Activated effector memory CD4-positive, alpha-beta T cell treated with Interleukin-2 at 50 U/mL for 16 hours (primary cell): ENCODE data around the gene TFF3.

Experiments
- DNase-seq: peaks from one replicate; pipeline ENCODE4 v3.0.0-alpha.2; 2020

The TFF3 gene, protein sequence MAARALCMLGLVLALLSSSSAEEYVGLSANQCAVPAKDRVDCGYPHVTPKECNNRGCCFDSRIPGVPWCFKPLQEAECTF

DNA sequence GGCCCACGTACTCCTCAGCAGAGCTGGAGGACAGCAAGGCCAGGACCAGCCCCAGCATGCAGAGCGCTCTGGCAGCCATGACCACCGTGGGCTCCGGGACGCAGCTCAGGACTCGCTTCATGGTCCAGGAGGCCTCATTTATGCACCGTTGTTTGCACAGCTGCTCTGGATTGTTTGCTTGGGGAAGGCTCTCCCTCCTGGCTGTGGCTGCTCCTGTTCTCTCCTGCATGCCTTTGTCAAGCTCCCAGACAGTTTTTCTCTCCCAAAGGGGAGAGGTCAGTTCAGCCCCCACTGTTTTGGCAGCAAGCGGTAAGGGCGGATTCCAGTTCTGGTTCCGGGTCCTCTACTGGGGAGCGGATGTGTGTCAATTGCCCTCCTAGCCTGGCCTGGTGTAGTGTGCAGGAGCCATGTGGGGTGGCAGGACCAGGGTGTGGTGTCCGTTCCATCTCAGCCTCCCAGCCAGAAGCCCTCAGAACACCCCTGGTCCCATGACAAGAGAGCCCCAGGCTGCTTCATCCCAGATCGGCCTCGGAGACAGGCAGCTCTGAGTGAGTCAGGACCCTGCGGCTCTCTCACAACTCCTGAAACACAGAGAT lies at the start of gene TFF3:
Gene TFF3, minus strand, starts transcription at position 114 of the 596 bp plus-strand sequence. Its CDS starts 35 bp downstream, at position 79.
- DNase-seq: no peak

DNA sequence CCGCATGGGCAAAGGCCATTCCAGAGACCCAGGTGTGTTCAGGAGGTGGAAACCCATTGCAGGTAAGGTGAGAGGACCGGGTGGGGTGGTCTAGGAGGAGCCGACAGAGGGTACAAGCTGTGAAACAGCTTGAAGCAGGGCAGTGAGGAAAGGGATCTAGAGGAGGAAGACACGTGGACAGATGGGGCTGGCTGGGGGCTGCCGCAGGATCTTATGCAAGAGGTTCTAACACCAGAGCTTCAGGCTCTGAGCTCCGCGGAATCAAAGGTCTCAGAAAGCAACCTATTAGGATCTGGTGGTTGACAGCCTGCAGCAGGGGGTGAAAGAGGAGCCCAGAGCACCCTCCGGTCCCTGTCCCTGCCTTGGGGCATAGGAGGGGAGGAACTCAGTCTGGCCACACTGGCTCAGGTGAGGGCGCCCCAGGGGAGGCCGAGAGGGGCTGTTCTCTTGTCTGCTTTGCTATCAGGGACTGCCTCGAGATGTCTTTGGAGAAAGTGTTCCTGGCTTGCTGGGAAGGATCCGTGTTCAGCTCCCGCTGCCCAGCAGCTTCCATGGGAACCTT lies 49.2 kb upstream of the TFF3 start:
- DNase-seq: no peak

DNA sequence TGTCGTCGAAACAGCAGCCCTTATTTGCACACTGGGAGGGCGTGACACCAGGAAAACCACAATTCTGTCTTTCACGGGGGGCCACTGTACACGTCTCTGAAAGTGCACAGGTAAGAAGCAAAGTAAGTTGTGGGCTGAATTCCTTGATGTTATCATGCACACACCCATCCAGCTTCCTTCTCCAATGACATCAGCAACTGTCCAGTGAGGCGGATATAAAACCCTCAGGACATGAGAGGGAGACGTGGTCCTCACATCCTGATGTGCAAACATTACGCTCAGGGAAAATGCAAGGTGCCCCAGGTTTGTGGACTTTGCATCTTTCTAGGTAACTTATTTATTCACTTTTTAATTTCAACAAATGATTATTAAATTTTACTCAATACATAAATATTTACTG lies 48.1 kb upstream of the TFF3 start:
- DNase-seq: no peak

DNA sequence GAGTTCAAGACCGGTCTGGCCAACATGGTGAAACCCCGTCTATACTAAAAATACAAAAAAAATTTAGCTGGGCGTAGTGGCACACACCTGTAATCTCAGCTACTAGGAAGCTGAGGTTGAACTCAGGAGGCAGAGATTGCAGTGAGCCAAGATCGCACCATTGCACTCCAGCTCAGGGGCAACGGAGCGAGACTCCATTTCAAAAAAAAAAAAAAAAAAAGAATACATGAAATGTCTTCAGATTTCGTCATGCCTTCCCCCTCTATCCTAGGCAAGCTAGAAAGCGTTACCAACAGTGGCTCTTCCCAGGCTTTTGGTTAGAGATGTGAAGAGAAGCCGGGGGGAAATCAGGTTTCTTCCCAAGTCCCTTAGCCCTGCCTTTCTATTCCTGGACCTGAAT lies 47.5 kb upstream of the TFF3 start:
- no peak for DNase-seq

DNA sequence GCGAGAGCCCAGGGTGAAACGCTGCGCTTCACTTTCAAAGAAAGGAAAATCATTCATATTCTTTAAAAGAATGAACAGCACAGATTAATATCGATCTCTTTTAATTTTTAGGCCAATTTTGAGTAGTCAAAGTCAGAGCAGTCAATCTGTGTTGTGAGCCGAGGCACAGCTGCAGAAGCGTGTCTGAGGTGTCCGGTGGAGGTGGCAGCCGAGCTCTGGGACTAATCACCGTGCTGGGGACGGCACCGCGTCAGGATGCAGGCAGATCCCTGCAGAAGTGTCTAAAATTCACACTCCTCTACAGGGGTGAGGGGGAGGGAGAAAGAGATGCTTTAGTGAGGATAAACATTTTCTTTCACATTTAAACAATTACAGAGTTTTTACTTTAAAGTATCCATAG lies 47.0 kb upstream of the TFF3 start:
- no peak for DNase-seq

DNA sequence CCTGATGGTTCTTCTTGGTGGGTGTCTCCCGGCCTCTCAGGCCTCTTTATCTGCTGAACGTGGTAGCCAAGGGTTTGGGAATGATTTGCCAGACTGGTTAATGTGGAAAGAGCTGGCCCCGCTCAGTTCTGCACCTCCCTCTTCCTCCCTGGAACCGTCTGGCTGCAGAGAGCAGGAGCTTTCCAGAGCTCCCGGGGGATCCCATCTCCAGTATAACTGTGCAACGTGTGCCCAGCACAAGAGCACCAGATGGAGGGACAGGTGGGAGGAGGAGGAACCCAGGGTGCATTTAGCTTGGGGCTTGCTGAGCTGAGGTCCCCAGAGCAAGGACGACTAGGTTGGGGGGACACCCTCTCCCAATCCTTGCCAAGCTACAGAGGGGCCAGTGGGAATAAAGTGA lies 46.1 kb upstream of the TFF3 start:
- DNase-seq: no peak

DNA sequence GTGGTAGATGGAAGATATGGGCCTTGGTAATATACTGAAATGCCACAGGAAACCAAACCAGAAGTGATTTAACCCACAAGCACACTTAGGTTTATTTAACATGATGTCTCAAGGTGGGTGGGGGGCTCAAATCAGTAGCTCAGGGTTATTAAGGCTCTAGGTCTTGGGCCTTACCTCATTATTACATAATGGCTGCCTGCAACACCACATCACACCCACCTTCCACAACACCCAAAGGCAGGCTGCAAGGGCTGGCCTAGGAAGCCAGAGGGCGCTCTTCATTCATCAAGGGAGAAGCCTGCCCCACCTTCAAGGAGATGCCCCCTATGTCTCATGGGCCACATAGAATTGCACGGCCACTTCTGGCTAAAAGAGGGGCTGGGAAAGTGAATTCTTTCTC lies 45.1 kb upstream of the TFF3 start:
- DNase-seq: no peak

DNA sequence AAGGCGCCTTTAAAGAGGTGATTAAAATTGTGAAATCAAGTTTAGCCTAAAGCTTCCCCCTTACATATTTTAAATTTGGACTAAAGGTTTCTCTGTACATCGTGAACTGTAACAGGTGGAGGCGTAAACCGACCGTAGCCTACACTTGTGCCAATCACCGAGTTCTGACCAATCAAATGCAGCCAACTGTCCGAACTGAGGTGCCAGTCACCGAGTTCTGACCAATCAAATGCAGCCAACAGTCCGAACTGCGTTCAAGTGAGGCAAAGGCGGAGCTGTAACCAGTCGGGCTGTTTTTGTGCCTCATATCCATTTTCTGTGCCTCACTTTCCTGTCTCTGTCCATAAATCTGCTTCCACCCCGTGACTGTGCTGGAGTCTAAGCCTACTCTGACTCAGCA lies 43.7 kb upstream of the TFF3 start:
- no peak for DNase-seq

DNA sequence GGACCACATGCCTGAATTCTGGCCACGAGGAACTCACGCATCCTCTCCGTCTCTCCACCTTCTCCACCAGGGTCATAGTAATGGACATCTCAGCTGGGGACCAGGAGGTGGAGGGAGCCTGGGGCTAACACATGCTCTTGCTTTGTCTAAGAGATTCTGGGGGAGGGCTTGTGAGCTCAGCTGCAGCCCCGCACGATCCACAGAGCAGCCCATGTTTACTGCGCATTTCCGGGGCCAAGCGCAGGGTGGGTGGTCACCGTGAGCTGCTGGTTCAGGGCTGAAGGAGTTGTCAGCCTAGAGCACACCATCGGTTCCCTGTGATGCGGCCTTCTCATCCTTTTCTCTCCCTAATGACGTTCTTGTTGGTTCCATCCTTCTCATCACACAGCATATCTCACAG lies 43.1 kb upstream of the TFF3 start:
- no peak for DNase-seq

DNA sequence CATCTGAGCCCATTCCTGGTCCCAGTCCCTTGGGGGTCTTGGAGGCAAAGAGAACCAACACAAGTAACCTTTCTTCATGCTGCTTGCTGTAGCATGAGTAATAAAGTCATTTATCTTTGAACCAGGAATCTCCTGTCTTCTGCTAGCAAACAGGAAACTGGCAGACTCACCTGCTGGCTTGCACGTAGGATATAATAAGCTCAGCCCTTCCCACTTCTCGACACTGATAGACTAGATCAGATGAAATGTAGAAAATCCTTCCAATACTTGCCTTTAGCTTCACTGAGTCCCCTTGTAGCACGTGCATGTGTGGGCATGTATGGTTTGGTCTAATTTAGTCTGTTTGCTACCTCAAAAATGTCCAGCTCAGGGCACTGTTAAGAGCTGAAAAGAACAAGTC lies 42.1 kb upstream of the TFF3 start:
- DNase-seq: no peak

DNA sequence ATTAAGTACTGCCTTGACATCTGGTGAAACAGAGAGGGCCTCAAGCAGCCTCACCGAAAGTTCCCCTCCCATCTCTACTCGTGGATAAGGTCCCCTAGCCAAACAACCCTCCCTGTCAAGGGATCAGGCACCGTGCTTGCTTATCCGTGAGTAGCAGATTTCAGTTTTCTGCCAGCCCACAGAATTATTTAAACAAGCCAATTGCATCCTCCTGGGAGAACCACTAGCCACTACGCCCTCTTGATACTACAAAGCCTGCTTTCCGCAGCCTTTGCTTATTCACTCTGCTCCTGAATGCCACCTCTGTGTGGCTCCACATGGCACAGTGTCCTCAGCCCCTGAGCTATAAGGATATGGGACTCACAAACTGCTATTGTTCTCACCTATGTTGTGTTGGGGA lies 41.4 kb upstream of the TFF3 start:
- no peak for DNase-seq

DNA sequence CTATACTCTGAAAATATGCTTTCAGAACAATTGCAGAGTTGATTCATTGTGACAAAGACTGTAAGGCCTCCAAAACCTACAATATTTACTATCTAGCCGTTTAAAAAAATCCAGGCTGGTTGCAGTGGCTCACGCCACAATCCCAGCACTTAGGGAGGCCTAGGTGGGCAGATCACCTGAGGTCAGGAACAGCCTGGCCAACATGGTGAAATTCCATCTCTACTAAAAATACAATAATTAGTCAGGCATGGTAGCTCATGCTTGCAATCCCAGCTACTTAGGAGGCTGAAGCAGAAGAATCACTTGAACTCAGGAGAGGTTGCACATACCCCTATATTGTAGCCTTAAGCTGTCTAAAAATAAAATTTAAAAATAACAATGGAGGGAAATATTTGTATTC lies 40.8 kb upstream of the TFF3 start:
- no peak for DNase-seq

DNA sequence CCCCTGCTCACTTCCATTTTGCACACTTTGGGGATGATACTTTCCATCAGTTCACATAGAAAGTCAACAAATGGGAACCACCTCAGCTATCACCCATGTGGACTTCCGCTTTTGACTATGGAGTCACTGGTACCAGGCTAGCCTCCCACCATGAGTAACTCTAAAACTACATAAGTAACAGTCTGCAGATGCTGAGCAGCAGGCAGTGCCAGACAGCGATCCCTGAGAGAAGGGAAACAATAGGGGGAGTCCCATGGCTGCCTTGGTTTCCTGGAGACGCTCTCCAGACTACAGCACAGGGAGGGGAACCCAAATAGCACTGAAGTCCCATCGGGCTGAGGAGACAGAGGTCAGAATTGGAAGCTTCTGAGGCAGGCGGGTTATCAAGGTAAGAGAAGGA lies 38.4 kb upstream of the TFF3 start:
- no peak for DNase-seq

DNA sequence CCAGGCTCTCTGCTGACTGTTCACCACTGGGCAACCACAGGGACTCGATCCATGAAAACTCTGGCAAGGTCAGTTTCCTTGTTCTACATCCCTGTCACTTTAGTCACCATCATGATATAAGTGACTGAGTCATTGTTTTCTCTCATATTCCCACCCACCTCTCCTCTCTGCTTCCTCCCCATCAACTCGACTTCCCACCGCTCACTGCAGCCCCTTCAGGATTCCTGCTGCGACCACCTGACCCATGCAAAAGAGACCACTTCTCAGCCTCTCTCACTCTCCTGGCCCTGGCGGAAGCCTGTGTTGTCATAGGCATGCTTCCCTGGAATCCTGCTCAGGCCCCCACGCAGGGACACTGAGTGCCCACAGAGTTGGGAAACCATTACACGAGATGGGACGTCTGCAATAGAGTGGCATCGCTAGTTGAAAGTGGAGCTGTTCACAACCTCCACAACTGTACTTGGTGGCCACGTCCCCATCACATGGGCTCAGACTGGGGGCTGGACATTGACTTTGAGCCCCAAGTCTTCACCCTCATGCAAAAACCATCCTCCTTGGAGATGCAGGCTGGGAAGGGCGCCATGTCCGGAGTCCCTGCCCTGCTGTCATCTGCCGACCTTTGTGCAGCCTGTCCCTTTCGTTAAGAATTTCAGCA lies 37.4 kb upstream of the TFF3 start:
- DNase-seq: no peak

DNA sequence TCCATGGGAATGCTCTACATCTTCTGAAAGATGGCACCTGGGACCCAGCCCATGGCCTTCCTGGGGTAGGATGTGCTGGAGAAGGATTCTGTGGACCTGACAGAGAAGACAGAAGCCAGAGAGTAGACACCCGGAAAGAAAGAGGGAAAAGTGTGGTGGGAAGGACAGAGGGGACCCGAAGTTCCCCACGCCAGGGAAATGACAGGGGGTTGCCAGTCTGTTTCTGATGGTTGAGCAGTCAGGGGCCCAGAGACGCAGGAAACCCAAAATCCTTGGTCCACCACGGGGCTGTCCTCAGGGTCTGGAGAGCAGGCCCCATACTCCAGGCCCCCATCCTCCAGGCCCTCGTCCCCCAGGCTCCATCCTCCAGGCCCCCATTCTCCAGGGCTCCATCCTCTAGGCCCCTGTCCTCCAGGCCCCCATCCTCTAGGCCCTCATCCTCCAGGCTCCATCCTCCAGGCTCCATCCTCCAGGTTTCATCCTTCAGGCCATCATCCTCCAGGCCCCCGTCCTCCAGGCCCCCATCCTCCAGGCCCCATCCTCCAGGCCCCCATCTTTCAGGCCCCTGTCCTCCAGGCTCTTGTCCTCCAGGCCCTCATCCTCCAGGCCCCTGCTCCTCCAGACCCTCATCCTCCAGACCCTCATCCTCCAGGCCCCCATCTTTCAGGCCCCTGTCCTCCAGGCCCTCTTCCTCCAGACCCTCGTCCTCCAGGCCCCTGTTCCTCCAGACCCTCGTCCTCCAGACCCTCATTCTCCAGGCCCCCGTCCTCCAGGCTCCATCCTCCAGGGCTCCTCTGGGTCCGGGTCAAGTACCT lies 36.6 kb upstream of the TFF3 start:
- no peak for DNase-seq

DNA sequence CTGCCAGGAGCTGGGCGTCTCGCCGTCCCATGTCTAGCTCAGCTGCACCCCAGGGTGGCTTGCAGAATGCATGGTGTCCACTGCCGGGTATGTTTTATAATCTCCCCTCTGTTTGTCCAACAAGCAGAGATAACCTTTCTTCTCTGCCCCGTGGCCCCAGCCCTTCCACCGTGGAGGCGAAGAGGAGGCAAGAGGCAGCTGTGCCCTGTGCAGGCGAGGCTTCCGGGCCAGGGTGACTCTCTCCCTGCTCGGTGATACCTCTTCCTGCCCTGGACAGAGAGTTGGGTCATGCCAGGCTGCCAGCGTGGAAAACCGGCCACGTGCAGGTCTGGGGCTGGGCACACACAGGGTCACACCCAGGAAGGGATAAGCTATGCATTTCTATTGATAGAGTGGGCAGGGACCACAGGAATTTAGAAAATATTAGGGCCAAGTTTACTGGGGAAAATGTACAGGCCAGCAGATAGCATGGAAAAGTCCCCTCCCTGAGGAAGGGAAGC lies 35.8 kb upstream of the TFF3 start, which contains the start of gene TFF2:
Gene TFF2, minus strand, starts transcription at position 68 of the 500 bp plus-strand sequence. Its CDS starts 37 bp downstream, at position 31.
- no peak for DNase-seq

DNA sequence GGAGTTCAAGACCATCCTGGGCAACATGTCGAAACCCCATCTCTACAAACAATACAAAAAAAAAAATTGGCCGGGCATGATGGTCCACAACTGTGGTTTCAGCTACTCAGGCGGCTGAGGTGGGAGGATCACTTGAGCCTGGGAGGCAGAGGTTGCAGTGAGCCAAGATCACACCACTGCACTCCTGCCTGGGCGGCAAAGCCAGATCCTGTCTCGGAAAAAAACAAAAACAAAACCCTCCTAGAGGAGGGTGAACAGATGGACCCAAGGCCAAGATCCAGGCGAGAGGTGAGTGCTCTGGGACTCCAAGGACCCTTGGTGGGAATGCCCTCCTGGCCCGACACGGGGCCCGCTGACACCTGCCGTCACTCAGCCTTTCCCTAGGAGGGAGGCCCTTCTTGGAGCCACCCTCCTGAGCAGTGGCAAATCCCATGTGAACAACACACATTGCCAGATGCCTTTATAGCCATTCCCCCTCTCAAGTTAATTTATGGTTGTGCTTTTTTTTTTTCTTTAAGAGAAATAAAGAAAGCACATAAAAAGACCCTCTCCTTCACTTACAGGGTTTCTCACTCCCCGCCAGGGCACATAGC lies 35.2 kb upstream of the TFF3 start:
- no peak for DNase-seq

DNA sequence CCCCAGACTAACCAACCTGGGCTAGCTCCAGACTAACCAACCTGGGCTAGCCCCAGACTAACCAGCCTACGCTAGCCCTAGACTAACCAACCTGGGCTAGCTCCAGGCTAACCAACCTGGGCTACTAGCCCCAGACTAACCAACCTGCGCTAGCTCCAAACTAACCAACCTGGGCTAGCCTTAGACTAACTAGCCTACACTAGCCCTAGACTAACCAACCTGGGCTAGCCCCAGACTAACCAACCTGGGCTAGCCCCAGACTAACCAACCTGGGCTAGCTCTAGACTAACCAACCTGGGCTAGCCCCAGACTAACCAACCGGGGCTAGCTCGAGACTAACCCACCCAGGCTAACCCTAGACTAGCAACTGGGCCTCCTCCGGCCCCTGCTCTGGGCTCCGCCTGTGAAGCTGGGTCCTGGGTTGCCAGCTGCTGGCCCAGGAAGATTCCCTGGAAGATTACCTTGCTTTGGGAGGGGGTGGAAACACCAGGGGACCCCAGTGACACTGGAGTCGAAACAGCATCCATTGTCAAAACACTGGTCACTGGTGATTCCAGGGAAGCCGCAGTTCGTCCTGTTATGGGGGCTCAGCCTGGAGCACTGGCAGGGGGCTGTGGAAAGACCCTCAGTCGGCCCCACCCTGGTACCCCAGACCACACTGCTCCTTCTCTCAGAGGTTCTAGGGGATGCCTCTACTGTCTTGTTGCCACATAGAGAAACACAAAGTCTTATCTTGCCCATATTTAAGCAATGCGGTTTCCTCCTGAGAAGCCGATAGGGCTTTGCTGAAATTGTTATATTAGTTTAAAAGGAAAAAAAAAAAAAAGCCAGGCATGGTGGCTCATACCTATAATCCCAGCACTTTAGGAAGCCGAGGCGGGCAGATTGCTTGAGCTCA lies 34.5 kb upstream of the TFF3 start:
- DNase-seq: no peak

DNA sequence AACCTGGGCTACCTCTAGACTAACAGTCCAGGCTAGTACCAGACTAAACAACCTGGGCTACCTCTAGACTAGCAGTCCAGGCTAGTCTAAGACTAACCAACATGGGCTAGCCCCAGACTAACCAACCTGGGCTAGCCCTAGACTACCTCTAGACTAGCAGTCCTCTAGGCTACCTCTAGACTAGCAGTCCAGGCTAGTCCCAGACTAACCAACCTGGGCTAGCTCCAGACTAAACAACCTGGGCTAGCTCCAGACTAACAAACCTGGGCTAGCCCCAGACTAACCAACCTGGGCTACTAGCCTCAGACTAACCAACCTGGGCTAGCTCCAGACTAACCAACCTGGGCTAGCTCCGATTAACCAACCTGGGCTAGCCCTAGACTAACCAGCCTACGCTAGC lies 33.6 kb upstream of the TFF3 start:
- DNase-seq: no peak

DNA sequence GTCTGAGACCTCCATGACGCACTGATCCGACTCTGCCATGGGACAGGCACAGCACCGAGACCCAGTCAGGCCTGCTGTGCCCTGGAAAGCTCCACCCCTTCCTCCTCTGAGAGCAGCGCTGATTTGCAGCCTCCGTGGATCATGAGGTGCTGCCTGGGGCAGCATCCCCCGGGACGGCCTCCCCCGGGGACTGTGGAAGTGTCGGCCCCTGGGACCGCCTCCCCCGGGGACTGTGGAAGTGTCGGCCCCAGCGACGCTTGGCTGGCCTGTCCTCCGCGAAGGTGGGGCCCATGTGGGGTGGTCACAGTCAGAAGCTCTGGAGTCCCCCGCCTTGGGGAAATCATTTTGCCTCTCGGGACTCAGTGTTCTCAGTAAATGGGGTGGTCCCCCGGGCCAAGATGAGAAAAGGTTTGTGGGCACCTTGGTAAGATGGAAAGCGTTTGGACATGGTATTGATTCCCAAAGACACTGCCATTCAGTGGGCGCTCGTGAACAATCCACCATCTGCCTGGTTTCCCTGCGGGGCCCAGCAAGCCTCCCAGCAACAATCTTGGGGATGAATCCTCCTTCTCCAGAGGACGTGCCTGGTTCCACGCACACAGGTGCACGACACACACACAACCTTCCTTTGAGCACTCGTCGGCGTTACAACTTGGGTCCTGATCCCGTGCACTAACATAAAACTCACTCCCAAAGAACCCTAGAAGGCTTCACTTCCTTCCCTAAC lies 32.6 kb upstream of the TFF3 start:
- no peak for DNase-seq
